HepG2 (cell line): ENCODE data around the gene GDPD5. TPM values are rescaled to one million over a fixed set of nuclear protein-coding genes. Genes with fewer than 3 reads are reported as not detected.
A peak's percentile ranks its signal among the peaks of the same experiment; 100 is the strongest.

Experiments
- ATAC-seq: fragments of 200-7000 bp; cut with Tn5 transposase; 3 replicates; pipeline ENCODE4 v1.9.1; 2020; ENCODE audit warnings: mild to moderate bottlenecking, moderate library complexity
- BruUV-seq: library from RNA; stranded (reverse); fragments of 400-500 nt; replicated peaks from 2 replicates; lab custom pipeline; 2021; lab: Mats Ljungman, UMichigan
- CTCF ChIA-PET: fragments of 300-600 bp; formaldehyde crosslinking; extraction: SDS; loops from one replicate; lab custom pipeline; 2021; ENCODE audit warnings: low total read pairs, inconsistent platforms, low intra/inter-chr PET ratio; lab: Yijun Ruan, JAX
- POLR2A ChIA-PET: fragments of 350-600 bp; sonication (Branson Sonifier 250); formaldehyde crosslinking; loops from one replicate; lab custom pipeline; 2020; ENCODE audit warnings: antibody characterized with exemption, inconsistent platforms; lab: Yijun Ruan, JAX
- DNase-seq: peaks from one replicate; pipeline ENCODE4 v3.0.0-alpha.2; 2015; ENCODE audit warnings: low spot score
- FAIRE-seq: peaks from 3 replicates; lab custom pipeline; 2011; peaks lifted over from hg19 to GRCh38; lab: Jason Lieb, UNC
- H2AFZ ChIP-seq: one replicate; pipeline ENCODE4 v1.6.1; 2011; ENCODE audit warnings: low read length, inconsistent platforms
- H3K27ac ChIP-seq: fragments of 300-600 bp; 3 replicates; pipeline ENCODE4 v1.8.0; 2011; ENCODE audit warnings: mixed run types, mild to moderate bottlenecking, mixed read lengths, low read length, inconsistent platforms; ENCODE audit not compliant: insufficient read depth; ENCODE audit errors: extremely low read length
- H3K27me3 ChIP-seq, 2 experiments: fragments of 200-600 bp in 1 of 2; 2 replicates in 1 of 2; 3 replicates in 1 of 2; pipeline versions ENCODE4 v1.6.0 to v1.8.0; 2011; ENCODE audit warnings: low read length in 2 of 2, mild to moderate bottlenecking in 2 of 2, moderate library complexity in 2 of 2, inconsistent platforms in 1 of 2; ENCODE audit not compliant: insufficient read depth in 2 of 2, control insufficient read depth in 1 of 2
- H3K36me3 ChIP-seq, 2 experiments: fragments of 200-600 bp in 1 of 2; replicated peaks in 1 of 2; 2 replicates in 1 of 2; 3 replicates in 1 of 2; pipeline versions ENCODE4 v1.5.1 to v1.8.0; 2011; ENCODE audit warnings: low read length in 2 of 2, inconsistent platforms in 1 of 2; ENCODE audit not compliant: insufficient read depth in 2 of 2, control insufficient read depth in 1 of 2
- H3K4me1 ChIP-seq: 2 replicates; pipeline ENCODE4 v1.5.1; 2012; ENCODE audit warnings: low read length, inconsistent platforms; ENCODE audit not compliant: insufficient read depth
- H3K4me2 ChIP-seq: 2 replicates; pipeline ENCODE4 v1.6.0; 2011; ENCODE audit warnings: low read depth, low read length, inconsistent platforms
- H3K4me3 ChIP-seq, 3 experiments: fragments of 200-600 bp in 1 of 3; sonication (generic), shearing (Covaris generic) in 1 of 3; replicated peaks in 1 of 3; 2 replicates each; pipeline ENCODE4 v1.5.1; 2011 to 2016; ENCODE audit warnings: low read length in 3 of 3, inconsistent platforms in 2 of 3, low read depth in 2 of 3, mild to moderate bottlenecking in 2 of 3, control low read depth in 1 of 3, mixed read lengths in 1 of 3; ENCODE audit not compliant: insufficient read depth in 1 of 3
- H3K79me2 ChIP-seq: one replicate; pipeline ENCODE4 v1.6.1; 2011; ENCODE audit warnings: low read length, inconsistent platforms; ENCODE audit not compliant: insufficient read depth
- H3K9ac ChIP-seq: 2 replicates; pipeline ENCODE4 v1.6.0; 2011; ENCODE audit warnings: mild to moderate bottlenecking, low read depth, low read length, inconsistent platforms; ENCODE audit not compliant: insufficient read depth
- H3K9me3 ChIP-seq: 2 replicates; pipeline ENCODE4 v1.5.1; 2012; ENCODE audit warnings: mild to moderate bottlenecking, low read length
- H4K20me1 ChIP-seq: 2 replicates; pipeline ENCODE4 v1.6.0; 2011; ENCODE audit warnings: inconsistent platforms, mild to moderate bottlenecking, low read length, moderate library complexity; ENCODE audit not compliant: insufficient read depth
- ATF2 ChIP-seq: sonication (generic); formaldehyde crosslinking; IDR thresholded peaks from 2 replicates; pipeline ENCODE4 v1.4.0; 2020; ENCODE audit warnings: missing genetic modification reagents
- BCL6 ChIP-seq: IDR thresholded peaks from 2 replicates; pipeline ENCODE4 v1.6.1; 2016; ENCODE audit warnings: missing genetic modification reagents, missing compliant biosample characterization
- HMG20A ChIP-seq: IDR thresholded peaks from 2 replicates; pipeline ENCODE4 v1.6.1; 2016; ENCODE audit warnings: borderline replicate concordance
- MATR3 ChIP-seq: sonication (generic); formaldehyde crosslinking; IDR thresholded peaks from 2 replicates; pipeline ENCODE4 v1.4.0; 2020; ENCODE audit warnings: missing genetic modification reagents
- SP5 ChIP-seq: IDR thresholded peaks from 2 replicates; pipeline ENCODE4 v1.6.1; 2016; ENCODE audit warnings: low read depth, borderline replicate concordance
- STAG1 ChIP-seq: sonication (generic); formaldehyde crosslinking; IDR thresholded peaks from 2 replicates; pipeline ENCODE4 v1.4.0; 2020; ENCODE audit warnings: missing genetic modification reagents
- THAP7 ChIP-seq: sonication (generic); formaldehyde crosslinking; IDR thresholded peaks from 2 replicates; pipeline ENCODE4 v1.8.1; 2023; ENCODE audit warnings: mild to moderate bottlenecking, missing genetic modification reagents
- YEATS2 ChIP-seq: sonication (generic); formaldehyde crosslinking; IDR thresholded peaks from 2 replicates; pipeline ENCODE4 v1.4.0; 2020; ENCODE audit warnings: missing genetic modification reagents, borderline replicate concordance
- ZBTB7A ChIP-seq: sonication (generic); formaldehyde crosslinking; IDR thresholded peaks from 2 replicates; pipeline ENCODE4 v1.8.0; 2022; ENCODE audit warnings: mild to moderate bottlenecking, missing genetic modification reagents
- ZHX2 ChIP-seq, 2 experiments: sonication (generic) in 1 of 2; formaldehyde crosslinking in 1 of 2; IDR thresholded peaks; 2 replicates each; pipeline versions ENCODE4 v1.6.1 to v1.9.0; 2014 to 2022; ENCODE audit warnings: antibody characterized with exemption in 1 of 2, borderline replicate concordance in 1 of 2, inconsistent platforms in 1 of 2, low read depth in 1 of 2, missing genetic modification reagents in 1 of 2
- ZMYM2 ChIP-seq: sonication (generic); formaldehyde crosslinking; IDR thresholded peaks from 2 replicates; pipeline ENCODE4 v1.8.0; 2022; ENCODE audit warnings: mild to moderate bottlenecking, missing genetic modification reagents
- ZNF136 ChIP-seq: sonication (generic); formaldehyde crosslinking; IDR thresholded peaks from 2 replicates; pipeline ENCODE4 v1.8.1; 2022; ENCODE audit warnings: low read depth, mild to moderate bottlenecking, moderate library complexity, missing genetic modification reagents
- ZNF431 ChIP-seq: sonication (generic); formaldehyde crosslinking; IDR thresholded peaks from 2 replicates; pipeline ENCODE4 v1.9.0; 2022; ENCODE audit warnings: missing genetic modification reagents, low read depth, mild to moderate bottlenecking, borderline replicate concordance
- ZNF619 ChIP-seq: sonication (generic); formaldehyde crosslinking; IDR thresholded peaks from 2 replicates; pipeline ENCODE4 v1.4.0; 2020; ENCODE audit warnings: mild to moderate bottlenecking, missing genetic modification reagents
- ZNF788 ChIP-seq: sonication (generic); formaldehyde crosslinking; IDR thresholded peaks from 2 replicates; pipeline ENCODE4 v1.5.0; 2020; ENCODE audit warnings: mild to moderate bottlenecking, missing genetic modification reagents, borderline replicate concordance
- ZSCAN22 ChIP-seq: sonication (generic); formaldehyde crosslinking; IDR thresholded peaks from 2 replicates; pipeline ENCODE4 v1.4.0; 2020; ENCODE audit warnings: mild to moderate bottlenecking, missing genetic modification reagents
- WGBS: methylation state at CpG from one replicate; pipeline ENCODE4 v1.1.6; 2017; ENCODE audit warnings: low lambda C conversion rate; 5-methylcytosine and 5-hydroxymethylcytosine counted together
- in situ Hi-C: cut with HindIII; loops from 2 replicates; pipeline ENCODE4 v1.10.0; 2017; ENCODE audit warnings: low pct_unique_long_range_greater_than_20kb; ENCODE audit not compliant: extremely low pct_ligation_motif_present
- intact Hi-C: fragments of 100-400 bp; cut with micrococcal nuclease; formaldehyde crosslinking; loops from one replicate; pipeline ENCODE4 v1.10.0; 2022; ENCODE audit not compliant: unreplicated experiment
- polyA plus RNA-seq, 8 experiments: library from polyadenylated mRNA; depleted of rRNA in 3 of 8; stranded (reverse) in 7 of 8; unstranded in 1 of 8; fragments of >200 nt; fragmentation: Illumina TruSeq in 4 of 8; extraction: Trizol in 4 of 8; gene quantifications; 2 replicates each; pipeline versions ENCODE4 v1.2.1 to v1.2.3, GENCODE V29; 2011 to 2016; ENCODE audit warnings: low read depth in 4 of 8, missing spikeins in 1 of 8, mixed read lengths in 1 of 8; ENCODE audit not compliant: insufficient read depth in 1 of 8
- total RNA-seq, 5 experiments: library from RNA; depleted of rRNA; stranded (reverse); fragments of >200 nt; fragmentation: Illumina TruSeq; extraction: Trizol; gene quantifications; 2 replicates each; pipeline ENCODE4 v1.2.3, GENCODE V29; 2016; ENCODE audit warnings: low read depth in 1 of 5

GDPD5 gene
- total and polyA plus RNA-seq, 2 of the 13 experiments (the other 11 are each of a cell fraction or from before 2014, with no cell fraction given), result 55.0 to 67.5 TPM

- Histone ChIP-seq H3K9ac (no peak overlapping the region), H3K4me1 (no peaks in the 10 kb centered on the region), H3K27ac (no peak overlapping the region), H3K9me3 (no peaks in the 10 kb centered on the region), H2AFZ (no peak overlapping the region), H3K4me2 (no peak overlapping the region), H3K4me3 (no peak overlapping the region), H3K79me2 (no peaks in the 10 kb centered on the region), H3K36me3 (peaks cover 25 to 31% of the 10 kb centered on the region in 2 experiments; a peak in 4 of 5 replicates), H4K20me1 (no peaks in the 10 kb centered on the region), H3K27me3 (no peaks in the 10 kb centered on the region)
- BruUV-seq, result no TSS peak
- intact Hi-C loops (loop anchor here (1.0 kb wide), 1 partner anchor 87 kb away; no protein-coding TSS in a partner anchor), in situ Hi-C loops (loop anchor here (5.0 kb wide), 1 partner anchor 87 kb away; no protein-coding TSS in a partner anchor)
- FAIRE-seq (peak; percentile 78), DNase-seq (peak; percentile 56), ATAC-seq (peak; percentile 77)
- 41% methylated on average over 6 of the region's 6 CpGs for WGBS
- ChIA-PET POLR2A (no interaction called here), CTCF (interaction anchor here (1.1 to 3.4 kb wide), 2 partner anchors 81 to 87 kb away, joined by 4 to 51 read pairs; no protein-coding TSS in a partner anchor)
- TF ChIP-seq ZBTB7A (no peak), SP5 (CRISPR knock-in tag) (no peak), ZNF788 (CRISPR knock-in tag) (no peak), ZMYM2 (CRISPR knock-in tag) (no peak), BCL6 (0 out of 2 replicates have a peak, but pooled peaks have one; percentile 11), STAG1 (CRISPR knock-in tag) (peak; percentile 96), HMG20A (no peak), ZNF431 (CRISPR knock-in tag) (no peak), ZNF136 (CRISPR knock-in tag) (no peak), THAP7 (CRISPR knock-in tag) (no peak), ZNF619 (CRISPR knock-in tag) (0 out of 2 replicates have a peak, but pooled peaks have one; percentile 36), ZSCAN22 (no peak), ZHX2 (IDR thresholded peaks at IDR 0.05; ENCODE audit: low read depth) (no peak), ZHX2 (CRISPR knock-in tag; IDR thresholded peaks at IDR 0.05; ENCODE audit: borderline replicate concordance) (no peak), MATR3 (CRISPR knock-in tag) (no peak), ATF2 (no peak), YEATS2 (peak; percentile 35; the same call in 1 of the 2 replicates)
These were observed 80.3 kb downstream of the GDPD5 start for GRCh38 chr11:75445315-75445953.
